Measurements from ENCODE around the gene HDAC4.

HDAC4 gene

DNA sequence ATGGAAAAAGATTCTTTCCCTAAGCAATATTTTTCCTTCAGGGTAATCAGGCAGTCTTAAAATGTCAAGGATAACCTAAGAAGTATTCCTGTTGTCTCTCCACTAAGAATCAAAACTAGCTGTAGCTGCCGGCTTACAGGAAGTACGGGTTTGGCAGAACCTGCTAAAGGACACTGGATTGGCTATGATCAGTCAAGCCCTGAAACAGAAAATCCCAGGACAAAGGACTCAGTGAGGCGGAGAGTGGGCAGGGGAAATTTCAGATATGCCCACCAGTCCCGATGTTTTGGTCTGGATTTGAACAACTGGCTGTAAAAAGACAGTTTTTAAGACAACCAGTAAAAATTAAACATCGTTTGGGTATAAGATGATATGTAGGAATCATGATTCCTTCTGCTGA is 155.7 kb downstream of the HDAC4 start:
- no peak for TF ChIP-seq EZH2phosphoT487 (IDR thresholded peaks at IDR 0.05; ENCODE audit: low read length)
- TF ChIP-seq, protein P1, sequence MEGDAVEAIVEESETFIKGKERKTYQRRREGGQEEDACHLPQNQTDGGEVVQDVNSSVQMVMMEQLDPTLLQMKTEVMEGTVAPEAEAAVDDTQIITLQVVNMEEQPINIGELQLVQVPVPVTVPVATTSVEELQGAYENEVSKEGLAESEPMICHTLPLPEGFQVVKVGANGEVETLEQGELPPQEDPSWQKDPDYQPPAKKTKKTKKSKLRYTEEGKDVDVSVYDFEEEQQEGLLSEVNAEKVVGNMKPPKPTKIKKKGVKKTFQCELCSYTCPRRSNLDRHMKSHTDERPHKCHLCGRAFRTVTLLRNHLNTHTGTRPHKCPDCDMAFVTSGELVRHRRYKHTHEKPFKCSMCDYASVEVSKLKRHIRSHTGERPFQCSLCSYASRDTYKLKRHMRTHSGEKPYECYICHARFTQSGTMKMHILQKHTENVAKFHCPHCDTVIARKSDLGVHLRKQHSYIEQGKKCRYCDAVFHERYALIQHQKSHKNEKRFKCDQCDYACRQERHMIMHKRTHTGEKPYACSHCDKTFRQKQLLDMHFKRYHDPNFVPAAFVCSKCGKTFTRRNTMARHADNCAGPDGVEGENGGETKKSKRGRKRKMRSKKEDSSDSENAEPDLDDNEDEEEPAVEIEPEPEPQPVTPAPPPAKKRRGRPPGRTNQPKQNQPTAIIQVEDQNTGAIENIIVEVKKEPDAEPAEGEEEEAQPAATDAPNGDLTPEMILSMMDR (IDR thresholded peaks at IDR 0.05; ENCODE audit: low read length) = no peak
- TF ChIP-seq EZH2 (optimal IDR thresholded peaks at IDR 0.05; ENCODE audit: low read depth, low read length) = no peak
- Histone ChIP-seq H3K36me3 (replicated peaks; ENCODE audit: insufficient read depth, low read length) (no peaks in the 10 kb centered on the region), H3K9me3 (replicated peaks; ENCODE audit: insufficient read depth, low read length) (no peaks in the 10 kb centered on the region), H3K9me2 (replicated peaks; ENCODE audit: insufficient read depth, low read length) (no peaks in the 10 kb centered on the region), H2AFZ (ENCODE audit: low read length) (no peak overlapping the region), H4K20me1 (ENCODE audit: insufficient read depth, low read length) (no peaks in the 10 kb centered on the region), H3K9ac (ENCODE audit: low read length) (no peak overlapping the region), H3F3A (ENCODE audit: insufficient read depth, low read length) (no peaks in the 10 kb centered on the region), H3K4me2 (ENCODE audit: low read depth, low read length) (no peak overlapping the region), H3K4me1 (ENCODE audit: low read length) (no peaks in the 10 kb centered on the region), H3K4me3 (ENCODE audit: low read length) (no peak overlapping the region), H3K27ac (ENCODE audit: low read length) (no peak overlapping the region), H3K79me2 (ENCODE audit: low read length) (peaks cover 58% of the 10 kb centered on the region), H3K27me3 (replicated peaks; ENCODE audit: insufficient read depth, low read length) (no peaks in the 10 kb centered on the region)
- DNase-seq = no peak

DNA sequence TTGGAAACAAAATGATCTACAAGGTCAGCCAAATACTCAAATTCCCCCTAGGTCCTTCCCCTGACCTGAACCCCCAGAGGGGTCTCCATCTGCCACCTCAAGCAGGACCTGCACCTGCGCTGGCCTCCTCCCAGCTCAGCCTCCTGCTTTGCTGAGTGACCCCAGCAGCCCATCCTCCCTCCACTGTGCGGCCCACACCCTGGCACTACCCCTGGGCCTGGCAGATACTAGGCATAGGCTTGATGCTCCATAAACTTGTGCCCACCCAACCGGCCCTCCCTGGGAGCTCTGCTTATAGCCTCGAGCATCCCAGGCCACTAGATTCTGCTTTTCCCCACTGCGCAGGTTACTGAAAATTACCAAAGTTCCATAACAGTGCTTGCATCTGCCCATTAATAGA is 156.2 kb downstream of the HDAC4 start:
- Histone ChIP-seq H3K4me1 (ENCODE audit: low read length) (no peaks in the 10 kb centered on the region), H3K27ac (ENCODE audit: low read length) (no peak overlapping the region), H3K9ac (ENCODE audit: low read length) (no peak overlapping the region), H3F3A (ENCODE audit: insufficient read depth, low read length) (no peaks in the 10 kb centered on the region), H3K4me3 (ENCODE audit: low read length) (no peak overlapping the region), H3K79me2 (ENCODE audit: low read length) (peaks cover 62% of the 10 kb centered on the region), H3K36me3 (replicated peaks; ENCODE audit: insufficient read depth, low read length) (no peaks in the 10 kb centered on the region), H3K9me3 (replicated peaks; ENCODE audit: insufficient read depth, low read length) (no peaks in the 10 kb centered on the region), H4K20me1 (ENCODE audit: insufficient read depth, low read length) (no peaks in the 10 kb centered on the region), H3K27me3 (replicated peaks; ENCODE audit: insufficient read depth, low read length) (no peaks in the 10 kb centered on the region), H3K9me2 (replicated peaks; ENCODE audit: insufficient read depth, low read length) (no peaks in the 10 kb centered on the region), H3K4me2 (ENCODE audit: low read depth, low read length) (no peak overlapping the region), H2AFZ (ENCODE audit: low read length) (no peak overlapping the region)
- DNase-seq = no peak
- TF ChIP-seq EZH2phosphoT487 (IDR thresholded peaks at IDR 0.05; ENCODE audit: low read length) = no peak
- TF ChIP-seq EZH2 (optimal IDR thresholded peaks at IDR 0.05; ENCODE audit: low read depth, low read length) = no peak
- TF ChIP-seq, protein P1 (IDR thresholded peaks at IDR 0.05; ENCODE audit: low read length) = no peak

DNA sequence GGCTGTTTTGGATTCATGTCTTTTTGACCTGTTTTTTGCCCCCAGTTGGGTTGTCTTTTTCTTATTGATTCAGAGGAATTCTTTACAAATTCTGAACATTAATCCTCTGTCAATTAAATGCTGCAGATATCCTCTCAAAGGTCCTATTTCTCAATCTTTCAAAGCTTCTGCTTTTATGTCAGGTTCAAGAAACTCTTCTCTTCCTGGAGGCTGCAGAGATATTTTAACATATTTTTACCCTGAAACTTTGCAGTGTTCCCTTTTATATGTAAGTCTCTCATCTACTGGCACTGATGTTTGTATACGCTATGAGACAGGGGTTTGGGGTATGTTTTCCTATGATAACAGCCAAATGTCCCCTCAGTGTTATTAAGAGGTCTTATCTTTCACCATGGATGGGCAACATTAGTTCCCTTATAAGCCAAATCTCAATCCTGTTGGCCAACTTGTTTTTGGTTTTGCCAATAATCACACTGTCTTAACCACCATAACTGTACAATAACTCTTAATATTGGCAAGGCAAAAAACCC is 159.3 kb downstream of the HDAC4 start:
- H3K36me3 ChIP-seq (replicated peaks; ENCODE audit: insufficient read depth, low read length) = no peaks in the 10 kb centered on the region
- no peak overlapping the region for H2AFZ ChIP-seq (ENCODE audit: low read length)
- H3K4me3 ChIP-seq (ENCODE audit: low read length) = no peak overlapping the region
- DNase-seq = no peak
- H3K9me3 ChIP-seq (replicated peaks; ENCODE audit: insufficient read depth, low read length) = no peaks in the 10 kb centered on the region
- no peak overlapping the region for H3K27ac ChIP-seq (ENCODE audit: low read length)
- TF ChIP-seq EZH2 (optimal IDR thresholded peaks at IDR 0.05; ENCODE audit: low read depth, low read length) (no peak), EZH2phosphoT487 (IDR thresholded peaks at IDR 0.05; ENCODE audit: low read length) (no peak)
- TF ChIP-seq, protein P1 (IDR thresholded peaks at IDR 0.05; ENCODE audit: low read length) = no peak
- no peaks in the 10 kb centered on the region for H3K9me2 ChIP-seq (replicated peaks; ENCODE audit: insufficient read depth, low read length)
- no peaks in the 10 kb centered on the region for H3K4me1 ChIP-seq (ENCODE audit: low read length)
- H3K27me3 ChIP-seq (replicated peaks; ENCODE audit: insufficient read depth, low read length) = no peaks in the 10 kb centered on the region
- H3K9ac ChIP-seq (ENCODE audit: low read length) = no peak overlapping the region
- peaks cover 63% of the 10 kb centered on the region for H3K79me2 ChIP-seq (ENCODE audit: low read length)
- no peaks in the 10 kb centered on the region for H3F3A ChIP-seq (ENCODE audit: insufficient read depth, low read length)
- H4K20me1 ChIP-seq (ENCODE audit: insufficient read depth, low read length) = no peaks in the 10 kb centered on the region
- H3K4me2 ChIP-seq (ENCODE audit: low read depth, low read length) = no peak overlapping the region
